HCT116 (cell line): ENCODE results near the gene MAPK1. TPM values are rescaled to one million over a fixed set of nuclear protein-coding genes. Genes with fewer than 3 reads are reported as not detected.

Source experiments
- ATAC-seq: fragments of 200-7000 bp; cut with Tn5 transposase; 2 replicates; pipeline ENCODE4 v1.9.1; 2020; ENCODE audit warnings: mild to moderate bottlenecking, moderate library complexity
- BruUV-seq: library from RNA; stranded (reverse); fragments of 400-500 nt; replicated peaks from 2 replicates; lab custom pipeline; 2021; lab: Mats Ljungman, UMichigan
- CTCF ChIA-PET: fragments of 300-600 bp; sonication (Branson Sonifier 250); formaldehyde crosslinking; loops from one replicate; lab custom pipeline; 2021; ENCODE audit warnings: antibody characterized with exemption; lab: Charles Lee
- POLR2A ChIA-PET: fragments of 300-600, 350-600 bp; sonication (Branson Sonifier 250); formaldehyde crosslinking; loops from one replicate; lab custom pipeline; 2021; ENCODE audit warnings: antibody characterized with exemption; lab: Charles Lee
- RAD21 ChIA-PET, 2 experiments: fragments of 300-600 bp; sonication (Branson Sonifier 250); formaldehyde crosslinking; loops; one replicate each; lab custom pipeline; 2023; ENCODE audit warnings: low total read pairs in 2 of 2; ENCODE audit not compliant: uncharacterized antibody in 2 of 2, unreplicated experiment in 2 of 2, low non-redundant PET in 1 of 2; lab: Charles Lee
- DNase-seq: peaks from one replicate; pipeline ENCODE4 v3.0.0-alpha.2; 2010; ENCODE audit warnings: low read depth, low spot score
- H2AFZ ChIP-seq: fragments of 200-600 bp; shearing (Covaris generic), sonication (generic); 2 replicates; pipeline ENCODE4 v1.6.1; 2017; ENCODE audit warnings: low read depth, mixed run types, mixed read lengths, antibody characterized with exemption, low read length; ENCODE audit not compliant: poor library complexity, severe bottlenecking
- H3K27ac ChIP-seq: 2 replicates; pipeline ENCODE4 v1.5.1; 2012; ENCODE audit warnings: low read depth, low read length
- H3K27me3 ChIP-seq: fragments of 200-600 bp; sonication (generic); 2 replicates; pipeline ENCODE4 v1.6.1; 2016; ENCODE audit warnings: mixed run types, low read length, mixed read lengths; ENCODE audit not compliant: insufficient read depth
- H3K36me3 ChIP-seq, 2 experiments: fragments of 200-500 bp in 1 of 2; fragments of 200-600 bp in 1 of 2; sonication (Bioruptor generic) in 1 of 2; sonication (generic) in 1 of 2; 2 replicates each; pipeline versions ENCODE4 v1.5.1 to v1.6.1; 2014 to 2016; ENCODE audit warnings: low read length in 2 of 2, inconsistent platforms in 1 of 2, mixed read lengths in 1 of 2, mixed run types in 1 of 2; ENCODE audit not compliant: insufficient read depth in 2 of 2, control insufficient read depth in 1 of 2
- H3K4me1 ChIP-seq, 2 experiments: fragments of 200-600 bp in 1 of 2; sonication (generic) in 1 of 2; 2 replicates each; pipeline versions ENCODE4 v1.5.1 to v1.6.1; 2012 to 2017; ENCODE audit warnings: low read length in 2 of 2, inconsistent platforms in 1 of 2, mild to moderate bottlenecking in 1 of 2, mixed read lengths in 1 of 2, mixed run types in 1 of 2, moderate library complexity in 1 of 2; ENCODE audit not compliant: insufficient read depth in 2 of 2, control insufficient read depth in 1 of 2
- H3K4me2 ChIP-seq: fragments of 200-600 bp; sonication (generic); 2 replicates; pipeline ENCODE4 v1.6.1; 2017; ENCODE audit warnings: mixed run types, low read length, mixed read lengths
- H3K4me3 ChIP-seq, 2 experiments: fragments of 200-600 bp in 1 of 2; sonication (generic) in 1 of 2; replicated peaks in 1 of 2; 2 replicates each; pipeline ENCODE4 v1.5.1; 2011 to 2016; ENCODE audit warnings: low read length in 2 of 2, control low read depth in 1 of 2, low read depth in 1 of 2, mild to moderate bottlenecking in 1 of 2, mixed read lengths in 1 of 2, mixed run types in 1 of 2
- H3K79me2 ChIP-seq: fragments of 200-600 bp; sonication (generic); 2 replicates; pipeline ENCODE4 v1.6.1; 2017; ENCODE audit warnings: mild to moderate bottlenecking, mixed run types, low read length, moderate library complexity, mixed read lengths; ENCODE audit not compliant: insufficient read depth
- H3K9ac ChIP-seq: fragments of 200-600 bp; sonication (generic); 2 replicates; pipeline ENCODE4 v1.6.1; 2016; ENCODE audit warnings: low read length, mixed read lengths
- H3K9me2 ChIP-seq: fragments of 200-600 bp; sonication (generic), shearing (Covaris generic); 2 replicates; pipeline ENCODE4 v1.6.1; 2017; ENCODE audit warnings: mixed run types, mild to moderate bottlenecking, moderate library complexity; ENCODE audit not compliant: insufficient read depth
- H3K9me3 ChIP-seq, 2 experiments: fragments of 200-500 bp in 1 of 2; fragments of 200-600 bp in 1 of 2; sonication (Bioruptor generic) in 1 of 2; sonication (generic) in 1 of 2; 2 replicates each; pipeline ENCODE4 v1.6.1; 2014 to 2017; ENCODE audit warnings: low read length in 2 of 2, mixed read lengths in 2 of 2, inconsistent platforms in 1 of 2, low read depth in 1 of 2, mild to moderate bottlenecking in 1 of 2, mixed run types in 1 of 2, moderate library complexity in 1 of 2; ENCODE audit not compliant: control insufficient read depth in 1 of 2, insufficient read depth in 1 of 2
- H4K20me1 ChIP-seq: fragments of 200-600 bp; sonication (generic), shearing (Covaris generic); 2 replicates; pipeline ENCODE4 v1.6.1; 2017; ENCODE audit warnings: mixed run types, mild to moderate bottlenecking, moderate library complexity; ENCODE audit not compliant: insufficient read depth
- CEBPB ChIP-seq: IDR thresholded peaks from 2 replicates; pipeline ENCODE4 v1.6.1; 2012; ENCODE audit warnings: low read depth
- EGR1 ChIP-seq: IDR thresholded peaks from 2 replicates; pipeline ENCODE4 v1.6.1; 2012; ENCODE audit warnings: low read depth
- EZH2phosphoT487 ChIP-seq: fragments of 200-600 bp; IDR thresholded peaks from 2 replicates; pipeline ENCODE4 v1.6.1; 2018; ENCODE audit warnings: antibody characterized with exemption, borderline replicate concordance
- POLR2A ChIP-seq: IDR thresholded peaks from 2 replicates; pipeline ENCODE4 v1.7.0; 2011; ENCODE audit warnings: borderline replicate concordance; ENCODE audit not compliant: insufficient read depth, insufficient read length; ENCODE audit errors: extremely low read depth
- POLR2AphosphoS5 ChIP-seq: IDR thresholded peaks from 2 replicates; pipeline ENCODE4 v1.6.1; 2011; ENCODE audit warnings: mild to moderate bottlenecking, low read depth, low read length, moderate library complexity
- SIN3A ChIP-seq: IDR thresholded peaks from 2 replicates; pipeline ENCODE4 v1.6.1; 2012; ENCODE audit warnings: low read depth
- SRF ChIP-seq: IDR thresholded peaks from 2 replicates; pipeline ENCODE4 v1.6.1; 2012; ENCODE audit warnings: low read depth
- ZFX ChIP-seq: fragments of 450-650 bp; IDR thresholded peaks from 2 replicates; pipeline ENCODE4 v1.6.1; 2017
- intact Hi-C: fragments of 100-400 bp; cut with micrococcal nuclease; formaldehyde crosslinking; loops from 2 replicates; pipeline ENCODE4 v1.10.0; 2022
- total RNA-seq: library from RNA; stranded (reverse); gene quantifications from one replicate; pipeline ENCODE4 v1.2.1, GENCODE V29; 2021; ENCODE audit not compliant: unreplicated experiment
- TF ChIP-seq, protein P1 (sequence below): IDR thresholded peaks from 2 replicates; pipeline ENCODE4 v1.6.1; 2012; ENCODE audit warnings: low read depth

The MAPK1 gene
- total RNA-seq, 1 experiment from 2014 or later: 137 TPM

DNA sequence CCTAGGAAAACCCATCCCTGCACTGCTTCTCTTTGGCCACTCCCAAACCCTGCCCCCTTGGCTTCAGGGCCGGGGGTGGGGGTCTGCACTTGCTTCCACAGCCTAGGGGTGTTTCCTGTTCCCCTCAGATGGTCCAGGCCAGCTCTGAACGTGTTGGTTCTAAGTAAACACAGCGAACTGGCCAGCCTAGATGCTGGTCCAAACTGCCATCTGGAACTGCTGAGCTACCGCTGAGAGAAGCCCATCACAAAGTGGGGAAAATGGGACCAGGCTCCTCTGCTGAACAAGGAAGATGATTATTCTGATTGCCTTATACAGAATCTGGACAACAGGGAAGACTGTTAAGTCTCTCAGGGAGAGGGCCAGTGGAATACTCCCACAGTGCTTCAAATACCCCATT is 108.4 kb downstream of the MAPK1 start:
- no peak overlapping the region for H3K4me3 ChIP-seq
- RAD21 ChIA-PET: no interaction called here
- DNase-seq (no peak), ATAC-seq (no peak)
- H3K4me2 ChIP-seq: no peak overlapping the region
- CTCF ChIA-PET: no interaction called here
- intact Hi-C loops: no loop called here
- H3K36me3 ChIP-seq: peaks cover 21 to 22% of the 10 kb centered on the region in 2 experiments; a peak in 3 of 4 replicates
- H3K27me3 ChIP-seq: no peaks in the 10 kb centered on the region
- no peaks in the 10 kb centered on the region for H3K4me1 ChIP-seq
- no peaks in the 10 kb centered on the region for H3K9me2 ChIP-seq
- H4K20me1 ChIP-seq: no peaks in the 10 kb centered on the region
- POLR2A ChIA-PET: no interaction called here
- H3K27ac ChIP-seq: no peak overlapping the region
- BruUV-seq: no TSS peak
- no peak overlapping the region for H2AFZ ChIP-seq
- TF ChIP-seq EZH2phosphoT487 (no peak), SIN3A (no peak), CEBPB (no peak), SRF (no peak), POLR2A (no peak), POLR2AphosphoS5 (no peak), EGR1 (no peak), ZFX (no peak)
- TF ChIP-seq, protein P1, sequence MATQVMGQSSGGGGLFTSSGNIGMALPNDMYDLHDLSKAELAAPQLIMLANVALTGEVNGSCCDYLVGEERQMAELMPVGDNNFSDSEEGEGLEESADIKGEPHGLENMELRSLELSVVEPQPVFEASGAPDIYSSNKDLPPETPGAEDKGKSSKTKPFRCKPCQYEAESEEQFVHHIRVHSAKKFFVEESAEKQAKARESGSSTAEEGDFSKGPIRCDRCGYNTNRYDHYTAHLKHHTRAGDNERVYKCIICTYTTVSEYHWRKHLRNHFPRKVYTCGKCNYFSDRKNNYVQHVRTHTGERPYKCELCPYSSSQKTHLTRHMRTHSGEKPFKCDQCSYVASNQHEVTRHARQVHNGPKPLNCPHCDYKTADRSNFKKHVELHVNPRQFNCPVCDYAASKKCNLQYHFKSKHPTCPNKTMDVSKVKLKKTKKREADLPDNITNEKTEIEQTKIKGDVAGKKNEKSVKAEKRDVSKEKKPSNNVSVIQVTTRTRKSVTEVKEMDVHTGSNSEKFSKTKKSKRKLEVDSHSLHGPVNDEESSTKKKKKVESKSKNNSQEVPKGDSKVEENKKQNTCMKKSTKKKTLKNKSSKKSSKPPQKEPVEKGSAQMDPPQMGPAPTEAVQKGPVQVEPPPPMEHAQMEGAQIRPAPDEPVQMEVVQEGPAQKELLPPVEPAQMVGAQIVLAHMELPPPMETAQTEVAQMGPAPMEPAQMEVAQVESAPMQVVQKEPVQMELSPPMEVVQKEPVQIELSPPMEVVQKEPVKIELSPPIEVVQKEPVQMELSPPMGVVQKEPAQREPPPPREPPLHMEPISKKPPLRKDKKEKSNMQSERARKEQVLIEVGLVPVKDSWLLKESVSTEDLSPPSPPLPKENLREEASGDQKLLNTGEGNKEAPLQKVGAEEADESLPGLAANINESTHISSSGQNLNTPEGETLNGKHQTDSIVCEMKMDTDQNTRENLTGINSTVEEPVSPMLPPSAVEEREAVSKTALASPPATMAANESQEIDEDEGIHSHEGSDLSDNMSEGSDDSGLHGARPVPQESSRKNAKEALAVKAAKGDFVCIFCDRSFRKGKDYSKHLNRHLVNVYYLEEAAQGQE: no peak
- no peaks in the 10 kb centered on the region for H3K9me3 ChIP-seq
- no peaks in the 10 kb centered on the region for H3K79me2 ChIP-seq
- H3K9ac ChIP-seq: no peak overlapping the region
